Activated T-cell treated with anti-CD3 and anti-CD28 coated beads for 4 hours (primary cell): ENCODE measurements around the gene PRSS48.
"Not testable (repeated sequence)": the region's sequence is repeated elsewhere in the genome, so short reads cannot be mapped to it uniquely, and the experiment has no call there.

Experiments
- DNase-seq: peaks from one replicate; pipeline ENCODE4 v3.0.0-alpha.2; 2020

Gene PRSS48

DNA sequence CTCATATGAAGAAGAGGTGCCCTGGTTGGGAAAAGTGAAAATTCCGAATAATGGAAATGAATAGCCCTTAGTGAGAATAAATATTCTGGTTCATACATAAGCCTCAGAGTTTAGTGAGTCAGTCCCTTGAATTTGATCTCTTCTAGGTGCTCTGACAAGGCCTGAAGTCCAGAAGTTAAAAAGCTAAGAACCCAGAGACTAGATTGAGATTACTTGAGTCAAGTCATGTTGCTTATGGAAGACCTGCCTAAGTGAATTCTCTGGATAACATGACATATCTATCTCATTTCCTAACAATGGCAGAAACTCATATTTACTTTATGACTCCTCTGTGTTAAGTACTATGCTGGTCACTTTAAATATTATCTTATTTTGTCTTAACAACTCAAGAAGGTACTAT lies 10.5 kb upstream of the PRSS48 start:
- no peak for DNase-seq

DNA sequence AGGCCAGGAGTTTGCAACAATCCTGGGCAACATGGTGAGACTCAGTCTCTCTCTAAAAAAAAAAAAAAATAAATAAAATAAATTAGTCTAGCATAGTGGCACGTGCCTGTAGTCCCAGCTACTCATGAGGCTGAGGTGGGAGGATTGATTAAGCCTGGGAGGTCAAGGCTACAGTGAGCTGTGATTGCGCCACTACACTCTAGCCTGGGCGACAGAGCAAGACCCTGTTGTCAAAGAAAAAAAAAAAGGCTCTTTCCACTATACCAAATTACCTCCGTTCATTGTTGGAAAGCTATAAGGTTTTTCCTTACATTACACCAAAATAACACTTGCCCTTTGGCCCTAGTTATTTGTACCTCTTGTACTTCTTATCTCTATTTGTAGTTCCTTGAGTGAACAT lies 9.9 kb upstream of the PRSS48 start:
- no peak for DNase-seq

DNA sequence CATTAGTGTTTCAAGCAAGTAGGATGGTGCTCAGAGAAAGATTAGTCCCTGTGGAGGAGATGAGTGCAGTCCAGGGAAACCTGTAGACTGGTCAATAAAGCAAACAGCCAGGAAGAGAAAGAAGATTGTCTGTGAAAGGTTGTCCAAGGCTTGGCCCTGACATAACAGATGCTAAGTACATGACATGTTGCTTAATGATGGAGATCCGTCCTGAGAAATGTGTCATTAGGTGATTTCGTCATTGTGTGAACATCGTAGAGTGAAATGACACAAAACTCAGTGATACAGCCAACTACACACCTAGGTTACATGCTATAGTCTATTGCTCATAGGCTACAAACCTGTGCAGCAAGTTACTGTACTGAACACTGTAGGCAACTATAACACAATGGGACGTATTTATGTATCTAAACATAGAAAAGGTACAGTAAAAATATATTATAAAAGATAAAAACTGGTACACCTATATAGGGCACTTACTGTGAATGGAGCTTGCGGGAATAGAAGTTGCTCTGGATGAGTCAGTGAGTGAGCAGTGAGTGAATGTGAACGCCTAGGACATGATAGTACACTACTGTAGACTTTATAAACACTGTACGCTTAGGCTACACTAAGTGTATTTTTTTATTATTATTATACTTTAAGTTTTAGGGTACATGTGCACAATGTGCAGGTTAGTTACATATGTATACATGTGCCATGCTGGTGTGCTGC lies 9.0 kb upstream of the PRSS48 start:
- DNase-seq, result no peak

- DNase-seq, result not testable (repeated sequence)
Observed at GRCh38 chr4:151268905-151269304, 8.1 kb upstream of the PRSS48 start.

DNA sequence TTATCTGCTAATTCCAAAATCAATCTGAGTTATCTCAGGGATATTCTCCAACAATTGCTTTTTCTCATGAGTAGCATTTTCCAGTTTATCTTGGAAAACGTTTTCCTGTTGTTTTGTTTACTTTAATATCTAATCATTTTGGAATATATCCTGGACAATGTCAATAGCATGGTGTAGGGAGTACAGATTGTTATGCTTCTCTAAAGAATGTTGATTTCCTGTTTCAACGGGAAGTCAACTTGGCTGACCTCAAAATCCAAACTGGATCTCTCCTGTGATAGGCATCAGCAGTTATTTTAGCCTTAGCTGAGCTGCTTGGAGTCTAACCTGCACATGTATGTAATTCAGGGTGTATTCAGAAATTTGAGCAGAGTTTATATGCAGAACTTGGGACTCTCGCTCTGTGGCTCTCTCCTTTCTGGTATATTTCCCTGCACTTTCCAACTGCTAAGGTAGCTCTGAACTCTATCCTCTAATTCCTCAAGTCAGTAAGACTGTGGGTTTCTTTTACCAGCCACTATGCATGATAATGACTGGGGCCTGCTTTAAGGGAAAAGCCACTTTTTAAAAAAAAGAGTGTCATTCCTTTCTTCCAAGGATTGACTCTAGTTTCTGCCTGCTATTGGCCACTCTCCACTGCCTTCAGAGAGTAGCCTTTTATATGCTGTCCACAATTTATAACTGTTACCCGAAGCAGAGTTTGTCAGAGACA lies 7.7 kb downstream of the PRSS48 start:
- no peak for DNase-seq

DNA sequence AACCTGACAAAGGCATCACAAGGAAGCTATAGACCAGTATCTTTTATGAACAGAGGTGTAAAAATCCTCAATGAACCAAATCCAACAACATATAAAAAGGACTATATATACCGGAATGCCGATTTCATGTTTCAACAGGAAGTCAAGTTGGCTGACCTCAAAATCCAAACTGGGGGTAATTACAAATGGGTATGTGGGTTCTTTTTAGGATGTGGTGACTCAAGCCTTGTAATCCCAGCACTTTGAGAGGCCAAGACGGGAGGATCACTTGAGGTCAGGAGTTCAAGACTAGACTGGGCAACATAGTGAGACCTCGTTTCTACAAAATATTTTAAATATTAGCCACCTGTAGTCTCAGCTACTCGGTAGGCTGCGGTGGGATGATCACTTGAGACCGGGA lies 10.4 kb downstream of the PRSS48 start:
- DNase-seq, result no peak

DNA sequence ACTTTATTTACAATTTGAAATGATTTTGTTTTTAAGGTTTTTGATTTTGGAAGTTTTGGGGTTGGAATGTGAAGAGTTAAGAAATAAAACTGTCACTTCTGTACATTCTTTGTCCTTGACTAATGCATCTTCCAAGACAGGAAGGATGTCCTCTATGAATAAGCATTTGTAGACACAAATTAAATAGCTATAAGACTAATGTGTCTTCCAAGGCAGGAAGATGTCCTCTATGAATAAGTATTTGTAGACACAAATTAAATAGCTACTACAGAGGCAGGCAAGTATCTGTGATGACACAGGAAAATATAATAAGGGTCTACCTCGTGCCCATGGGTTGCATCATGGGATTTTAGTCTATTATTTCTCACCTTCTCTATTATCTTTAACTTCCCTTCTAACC lies 14.5 kb downstream of the PRSS48 start:
- DNase-seq, result no peak

- DNase-seq, result no peak
Observed at GRCh38 chr4:151292038-151292437, 15.1 kb downstream of the PRSS48 start.

DNA sequence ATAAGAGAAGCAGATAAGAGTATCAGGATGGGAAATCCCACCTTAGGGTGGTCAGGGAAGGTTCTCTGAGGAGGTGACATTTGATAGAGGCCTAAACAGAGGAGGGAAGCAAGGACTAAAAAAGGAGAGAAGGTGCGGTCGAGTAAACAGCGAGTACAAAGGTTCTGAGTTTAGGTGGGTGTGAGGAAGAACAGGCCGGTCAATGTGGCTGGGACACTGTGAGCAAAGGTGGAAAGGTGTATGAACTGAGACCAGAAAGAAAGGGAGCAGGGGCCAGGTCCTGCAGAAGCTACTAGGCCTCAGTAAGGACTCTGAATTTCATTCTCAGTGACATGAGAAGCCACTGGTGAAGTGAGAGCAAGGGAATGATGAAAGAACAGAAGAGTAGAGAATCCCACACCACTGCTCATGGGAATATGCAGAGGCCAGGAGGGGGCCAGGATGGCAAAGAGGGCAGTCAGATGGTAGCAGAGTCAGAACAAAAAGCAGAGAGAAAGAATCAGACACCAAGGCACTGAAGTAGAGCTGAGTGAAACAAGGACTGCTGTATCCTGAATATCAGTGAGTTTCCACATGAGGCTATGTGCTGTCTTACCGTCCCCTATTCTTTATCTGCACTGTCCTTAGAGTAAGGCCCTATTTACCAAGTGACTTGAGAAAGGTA lies 18.0 kb downstream of the PRSS48 start:
- DNase-seq, result no peak

DNA sequence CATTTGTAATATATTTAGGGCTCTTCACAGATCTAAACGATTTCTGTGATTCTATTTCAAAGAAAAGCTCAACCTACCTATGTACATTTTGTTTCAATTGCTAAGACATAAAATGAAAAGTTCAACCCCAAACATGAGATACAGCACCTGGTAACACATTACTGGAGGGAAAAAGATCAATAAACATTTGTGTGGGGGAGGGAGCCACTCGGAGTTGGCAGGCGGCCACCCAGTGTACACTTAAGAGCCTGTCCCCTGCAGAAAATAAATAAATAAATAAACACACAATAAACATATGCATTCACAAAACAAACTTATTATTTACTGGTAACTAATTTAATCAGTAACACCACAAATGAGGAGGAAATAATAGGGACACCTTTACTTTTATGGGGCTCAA lies 19.3 kb downstream of the PRSS48 start:
- no peak for DNase-seq

GRCh38 chr4:151297170-151297569 lies 20.2 kb downstream of the PRSS48 start:
- no peak for DNase-seq

GRCh38 chr4:151302432-151302831 lies 25.5 kb downstream of the PRSS48 start:
- no peak for DNase-seq

DNA sequence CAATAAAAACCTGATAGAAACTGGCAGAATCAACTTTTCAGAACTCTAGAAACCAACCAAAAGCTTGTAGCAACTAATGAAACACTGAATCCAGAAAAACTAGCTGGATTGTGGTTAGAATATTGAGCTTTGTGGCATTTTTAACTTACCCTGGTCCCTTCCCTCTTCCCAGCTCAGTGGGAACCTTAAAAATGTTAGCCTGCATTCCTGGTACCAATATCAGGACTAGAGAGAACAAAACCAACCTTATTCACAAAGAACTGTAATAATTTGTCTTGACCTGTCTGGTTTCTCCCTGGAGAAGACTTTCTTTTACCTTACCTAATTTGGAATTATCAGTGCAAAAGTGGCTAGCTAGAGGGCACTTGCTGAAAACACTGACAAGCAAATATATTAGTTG lies 27.3 kb downstream of the PRSS48 start:
- DNase-seq, result no peak

DNA sequence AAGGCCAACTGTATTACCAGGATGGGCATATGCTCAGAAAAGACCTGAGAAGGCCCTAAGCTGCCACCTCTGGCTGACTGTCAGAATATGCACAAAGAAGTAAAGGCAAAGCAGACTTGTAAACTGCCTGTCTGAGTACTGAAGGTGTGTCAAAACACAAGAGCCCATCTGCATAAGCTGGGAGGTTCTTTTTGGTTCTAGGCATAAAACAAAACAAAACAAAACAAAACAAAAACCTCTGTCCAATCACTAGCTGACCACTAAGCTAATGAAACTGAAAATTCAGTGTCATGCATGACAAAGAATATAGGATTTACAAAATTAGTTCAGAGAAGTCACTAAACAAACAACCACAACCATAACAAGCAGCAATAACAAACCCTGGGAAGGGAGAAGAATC lies 27.8 kb downstream of the PRSS48 start:
- no peak for DNase-seq

DNA sequence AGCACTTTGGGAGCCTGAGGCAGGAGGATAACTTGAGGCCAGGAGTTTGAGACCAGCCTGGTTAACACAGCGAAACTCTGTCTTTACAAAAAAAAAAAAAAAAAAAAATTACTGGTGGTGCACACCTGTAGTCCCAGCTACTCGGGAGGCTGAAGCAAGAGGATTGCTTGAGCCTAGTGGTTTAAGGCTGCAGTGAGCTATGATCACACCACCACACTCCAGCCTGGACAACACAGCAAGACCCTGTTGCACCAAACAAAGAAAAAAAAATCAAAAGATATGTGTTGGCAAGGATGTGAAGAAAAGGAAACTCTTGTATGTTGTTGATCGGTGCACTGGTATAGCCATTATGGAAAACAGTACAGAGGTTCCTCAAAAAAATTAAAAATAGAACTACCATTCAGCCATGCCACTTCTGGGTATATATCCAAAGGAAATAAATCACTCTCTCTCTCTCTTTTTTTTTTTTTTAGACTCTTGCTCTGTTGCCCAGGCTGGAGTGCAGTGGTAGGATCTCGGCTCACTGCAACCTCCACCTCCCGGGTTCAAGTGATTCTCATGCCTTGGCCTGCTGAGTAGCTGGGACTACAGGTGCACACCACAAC lies 33.3 kb downstream of the PRSS48 start:
- no peak for DNase-seq

DNA sequence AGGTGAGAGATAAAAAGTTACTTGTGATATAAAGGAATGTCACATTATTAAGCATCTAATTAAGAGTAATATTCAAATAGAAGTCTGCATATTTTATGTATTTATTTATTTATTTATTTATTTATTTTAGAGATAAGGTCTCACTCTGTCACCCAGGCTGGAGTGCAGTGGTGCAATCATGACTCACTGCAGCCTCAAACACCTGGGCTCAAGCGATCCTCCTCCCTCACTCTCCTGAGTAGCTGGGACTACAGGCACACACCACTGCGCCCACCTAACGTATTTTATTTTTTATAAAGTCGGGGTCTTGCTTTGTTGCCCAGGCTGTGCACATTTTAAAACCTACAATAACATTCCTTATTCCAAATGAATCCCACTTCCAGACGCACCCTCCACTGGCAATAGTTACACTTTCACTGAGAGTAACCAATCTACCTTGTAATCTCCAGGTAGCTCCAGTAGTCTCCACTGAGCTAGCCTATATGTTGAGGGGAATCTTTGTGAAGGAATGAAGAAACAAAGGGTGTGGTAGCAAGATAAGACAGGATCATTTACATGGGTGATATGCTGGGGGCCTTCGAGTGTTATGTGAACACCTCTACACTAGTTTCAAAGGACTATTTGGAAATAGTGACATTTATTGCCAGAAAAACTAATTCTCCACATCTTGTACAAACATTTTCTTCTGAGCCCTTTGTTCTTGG lies 36.5 kb downstream of the PRSS48 start:
- DNase-seq, result no peak

GRCh38 chr4:151314010-151314355 lies 37.0 kb downstream of the PRSS48 start:
- DNase-seq, result no peak

GRCh38 chr4:151314479-151314878 lies 37.5 kb downstream of the PRSS48 start:
- no peak for DNase-seq

DNA sequence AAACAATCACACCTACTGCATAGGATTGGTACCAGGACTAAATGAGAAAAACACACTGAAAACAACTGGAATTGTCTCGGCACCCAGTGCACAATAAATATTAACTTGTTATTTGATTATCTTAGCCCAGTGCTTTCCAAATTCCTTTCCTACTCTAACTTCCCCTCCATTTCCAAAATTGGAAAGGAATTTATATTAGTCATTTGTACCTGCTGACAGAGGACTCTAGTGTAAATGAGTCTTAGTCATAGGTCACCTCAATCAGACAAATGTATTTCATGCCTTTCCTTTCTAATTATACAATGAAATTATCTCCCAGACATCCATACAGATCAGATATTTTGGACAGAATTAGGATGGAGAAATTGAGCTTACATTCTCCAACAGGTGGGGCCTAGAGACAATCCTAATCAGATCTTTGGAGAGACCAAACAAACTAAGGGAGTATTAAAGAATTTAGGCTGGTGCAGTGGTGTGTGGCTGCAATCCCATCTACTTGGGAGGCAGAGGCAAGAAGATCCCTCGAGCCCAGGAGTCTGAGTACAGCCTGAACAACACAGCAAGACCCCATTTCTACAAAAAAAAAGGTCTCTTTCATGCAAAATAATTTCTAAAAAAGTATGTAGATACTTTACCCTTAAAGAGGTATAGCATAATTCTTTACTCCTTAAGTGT lies 38.4 kb downstream of the PRSS48 start:
- DNase-seq, result no peak

DNA sequence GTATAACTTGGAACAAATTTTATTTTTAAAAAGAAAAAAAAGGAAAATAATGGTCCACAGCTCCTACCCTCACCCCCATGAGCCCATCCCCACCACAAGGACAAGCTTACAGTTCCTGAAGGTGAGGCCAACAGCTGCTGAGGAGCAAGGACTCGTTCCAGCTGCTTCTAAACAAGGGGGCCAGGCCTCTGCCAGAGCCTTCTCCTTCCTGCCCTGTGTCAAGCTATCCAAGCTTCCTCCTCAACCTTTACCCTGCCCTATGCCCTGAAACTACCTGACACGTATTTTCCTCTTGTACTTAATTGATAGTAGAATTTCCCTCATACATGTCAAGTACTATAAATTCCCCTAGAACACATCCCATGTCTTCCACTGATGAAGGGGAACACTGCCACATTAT lies 39.7 kb downstream of the PRSS48 start:
- no peak for DNase-seq

- DNase-seq, result no peak
Observed at GRCh38 chr4:151318307-151319006, 41.5 kb downstream of the PRSS48 start.

GRCh38 chr4:151319490-151319889 lies 42.5 kb downstream of the PRSS48 start:
- no peak for DNase-seq
